Astrocyte of the spinal cord (primary cell): ENCODE measurements around the gene HSFX3.
"Not testable (repeated sequence)": the region's sequence is repeated elsewhere in the genome, so short reads cannot be mapped to it uniquely, and the experiment has no call there.

Experiments used
- DNase-seq: peaks from one replicate; pipeline ENCODE4 v3.0.0; 2011; ENCODE audit warnings: low read depth, low spot score
- H3K4me3 ChIP-seq: 2 replicates; pipeline ENCODE4 v1.5.1; 2011; ENCODE audit warnings: low read depth, mild to moderate bottlenecking, low read length, moderate library complexity
- in situ Hi-C: cut with HindIII; loops from 2 replicates; pipeline ENCODE4 v1.10.0; 2017; ENCODE audit warnings: low sequenced_read_pairs
- TF ChIP-seq, protein P1 (sequence below): IDR thresholded peaks from 2 replicates; pipeline ENCODE4 v1.5.1; 2012; ENCODE audit warnings: low read depth, mild to moderate bottlenecking, low read length, inconsistent platforms

HSFX3 gene

DNA sequence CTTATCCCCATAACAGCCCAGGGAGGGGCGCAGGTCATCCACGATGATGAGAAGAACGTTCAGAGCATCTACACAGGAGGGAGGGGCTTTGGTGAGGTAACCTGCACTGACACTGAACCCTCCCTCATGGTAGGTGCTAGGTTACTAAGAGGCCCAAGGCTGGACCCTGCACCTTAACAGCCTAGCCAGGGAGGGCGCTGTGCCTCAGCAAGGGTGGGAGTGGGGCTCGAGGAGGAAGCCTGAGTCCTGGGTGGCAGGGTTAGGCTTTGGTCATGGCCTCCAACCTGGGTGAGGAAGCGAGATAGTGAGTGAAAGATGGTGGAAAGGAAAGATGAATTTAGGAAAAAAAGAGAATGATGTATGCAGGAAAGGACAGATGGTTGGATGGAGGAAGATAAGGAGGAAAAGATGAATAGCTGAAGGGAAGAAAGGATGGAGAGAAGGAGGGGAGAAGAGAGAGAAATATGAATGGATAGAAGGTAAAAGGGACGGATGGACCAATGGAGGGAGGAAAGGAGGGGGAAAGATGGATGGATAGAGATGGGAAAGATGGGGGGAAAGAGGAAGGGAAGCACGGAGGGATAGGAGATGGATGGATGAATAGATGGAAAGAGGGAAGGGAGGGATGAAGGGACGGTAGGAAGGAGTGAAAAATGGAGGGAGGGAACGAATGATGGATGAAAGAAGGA lies 45.4 kb downstream of the HSFX3 start:
- TF ChIP-seq, protein P1, sequence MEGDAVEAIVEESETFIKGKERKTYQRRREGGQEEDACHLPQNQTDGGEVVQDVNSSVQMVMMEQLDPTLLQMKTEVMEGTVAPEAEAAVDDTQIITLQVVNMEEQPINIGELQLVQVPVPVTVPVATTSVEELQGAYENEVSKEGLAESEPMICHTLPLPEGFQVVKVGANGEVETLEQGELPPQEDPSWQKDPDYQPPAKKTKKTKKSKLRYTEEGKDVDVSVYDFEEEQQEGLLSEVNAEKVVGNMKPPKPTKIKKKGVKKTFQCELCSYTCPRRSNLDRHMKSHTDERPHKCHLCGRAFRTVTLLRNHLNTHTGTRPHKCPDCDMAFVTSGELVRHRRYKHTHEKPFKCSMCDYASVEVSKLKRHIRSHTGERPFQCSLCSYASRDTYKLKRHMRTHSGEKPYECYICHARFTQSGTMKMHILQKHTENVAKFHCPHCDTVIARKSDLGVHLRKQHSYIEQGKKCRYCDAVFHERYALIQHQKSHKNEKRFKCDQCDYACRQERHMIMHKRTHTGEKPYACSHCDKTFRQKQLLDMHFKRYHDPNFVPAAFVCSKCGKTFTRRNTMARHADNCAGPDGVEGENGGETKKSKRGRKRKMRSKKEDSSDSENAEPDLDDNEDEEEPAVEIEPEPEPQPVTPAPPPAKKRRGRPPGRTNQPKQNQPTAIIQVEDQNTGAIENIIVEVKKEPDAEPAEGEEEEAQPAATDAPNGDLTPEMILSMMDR, result peak; percentile 34
- in situ Hi-C loops, result no loop called here
- DNase-seq, result no peak
- peak overlapping the region; percentile 63 for H3K4me3 ChIP-seq

DNA sequence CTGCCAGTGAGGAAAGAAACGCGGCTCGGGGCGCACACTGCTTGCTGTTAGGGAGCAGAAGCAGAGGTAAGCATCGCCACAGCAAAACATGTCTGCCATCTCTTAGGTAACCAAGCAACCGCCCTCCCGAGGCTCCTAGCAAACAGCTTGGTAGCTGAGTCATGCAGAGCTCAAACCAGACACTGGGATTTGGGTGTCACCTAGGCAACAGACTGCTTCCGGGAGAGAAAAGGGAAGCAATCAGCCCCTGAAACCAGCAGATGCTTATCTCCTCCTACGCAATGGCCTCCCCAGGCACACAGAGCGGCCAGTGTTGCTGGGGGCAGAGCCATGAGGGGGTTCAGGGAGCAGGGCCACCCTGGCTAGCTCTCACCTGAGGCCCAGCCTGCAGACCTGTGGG lies 46.3 kb downstream of the HSFX3 start:
- peak; percentile 28 for DNase-seq
- in situ Hi-C loops, H3K4me3 ChIP-seq: not testable (repeated sequence)

DNA sequence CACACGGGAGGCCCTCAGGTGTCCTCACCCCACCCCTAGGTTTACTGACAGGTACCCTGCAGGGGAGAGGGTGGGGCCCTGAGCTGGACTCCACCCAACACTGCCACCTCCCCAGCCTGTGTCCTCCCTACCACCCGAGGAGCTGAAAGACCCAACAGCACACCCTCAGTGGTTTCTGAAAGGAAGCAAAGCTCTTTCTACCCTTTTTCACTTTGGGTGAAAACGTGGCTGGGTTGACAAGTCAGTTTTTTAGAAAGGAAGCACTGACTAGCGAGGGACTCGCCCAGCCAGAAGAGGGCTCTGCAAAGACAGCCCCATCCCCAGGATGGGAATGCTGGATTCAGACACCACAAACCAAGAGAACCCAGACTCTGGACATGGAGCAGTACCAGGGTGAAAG lies 46.8 kb downstream of the HSFX3 start:
- H3K4me3 ChIP-seq, DNase-seq, in situ Hi-C loops: not testable (repeated sequence)

DNA sequence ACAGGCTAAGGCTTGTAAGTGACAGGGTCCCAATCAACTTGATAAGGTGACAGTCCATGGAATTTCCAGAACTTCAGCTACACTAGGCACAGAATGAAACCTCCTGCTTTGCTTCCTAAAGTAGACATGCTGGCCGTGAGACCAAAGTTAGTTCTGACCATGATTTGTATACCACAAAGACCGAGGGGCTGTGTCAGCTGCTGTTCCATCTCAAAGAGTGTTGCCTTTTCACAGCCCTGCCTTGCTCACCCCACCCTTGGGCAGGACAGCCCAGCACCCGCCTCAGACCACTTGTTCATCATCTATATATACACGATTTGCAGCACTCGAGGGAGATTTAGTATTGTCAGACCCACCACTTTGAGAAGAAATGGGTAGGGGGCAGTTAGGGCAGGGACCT lies 50.0 kb downstream of the HSFX3 start:
- in situ Hi-C loops, result no loop called here
- no peak for DNase-seq
- TF ChIP-seq, protein P1, result no peak
- no peak overlapping the region for H3K4me3 ChIP-seq

DNA sequence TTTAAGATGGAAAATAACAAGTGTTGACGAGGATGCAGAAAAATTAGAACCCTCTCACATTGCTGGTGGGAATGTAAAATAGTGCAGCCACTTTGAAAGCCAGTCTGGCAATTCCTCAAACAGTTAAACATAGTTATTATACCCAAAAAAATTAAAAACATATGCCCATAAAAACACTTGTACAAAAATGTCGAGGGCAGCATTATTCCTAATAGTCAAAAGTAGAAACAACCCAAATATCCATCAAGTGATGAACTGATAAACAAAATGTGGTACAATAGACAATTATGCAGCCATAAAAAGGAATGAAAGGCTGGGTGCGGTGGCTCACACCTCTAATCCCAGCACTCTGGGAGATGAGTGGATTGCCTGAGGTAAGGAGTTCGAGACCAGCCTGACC lies 51.0 kb downstream of the HSFX3 start:
- DNase-seq, result no peak
- in situ Hi-C loops, result no loop called here
- TF ChIP-seq, protein P1, result no peak

More for the DNA sequence above, 51.0 kb downstream of the HSFX3 start:
- no peak overlapping the region for H3K4me3 ChIP-seq
